T47D (cell line): ENCODE results near the gene CYP4F12.
"Not testable (repeated sequence)": the region's sequence is repeated elsewhere in the genome, so short reads cannot be mapped to it uniquely, and the experiment has no call there.

Experiments used
- DNase-seq, 2 experiments: peaks; one replicate each; pipeline versions ENCODE4 v3.0.0 to v3.0.0-alpha.2; 2011 to 2012; ENCODE audit warnings: low read depth in 1 of 2, low spot score in 1 of 2
- JUND ChIP-seq: IDR thresholded peaks from 2 replicates; pipeline ENCODE4 v1.6.1; 2012; ENCODE audit warnings: low read depth
- in situ Hi-C: cut with HindIII; loops from 2 replicates; pipeline ENCODE4 v1.10.0; 2016; ENCODE audit warnings: low sequenced_read_pairs, low pct_unique_long_range_greater_than_20kb

CYP4F12 gene

GRCh38 chr19:15663247-15663646 is 9.6 kb upstream of the CYP4F12 start:
- in situ Hi-C loops = no loop called here
- no peak for DNase-seq
- TF ChIP-seq JUND = no peak

- DNase-seq = no peak
- in situ Hi-C loops = no loop called here
- no peak for TF ChIP-seq JUND
These were observed 6.7 kb upstream of the CYP4F12 start for GRCh38 chr19:15666186-15666585.

DNA sequence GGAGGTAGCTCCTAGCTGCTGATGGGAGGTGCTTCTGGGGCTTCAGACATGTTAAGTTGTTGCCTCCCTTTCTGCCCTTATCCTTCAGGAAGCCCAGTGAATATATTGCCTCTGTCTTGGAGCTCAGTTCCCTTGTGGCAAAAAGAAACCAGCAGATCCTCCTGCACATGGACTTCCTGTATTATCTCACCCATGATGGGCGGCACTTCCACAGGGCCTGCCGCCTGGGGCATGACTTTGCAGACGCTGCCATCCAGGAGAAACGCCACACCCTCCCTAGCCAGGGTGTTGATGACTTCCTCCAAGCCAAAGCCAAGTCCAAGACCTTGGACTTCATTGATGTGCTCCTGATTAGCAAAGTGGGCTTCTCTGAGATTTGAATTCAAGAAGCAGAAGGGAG is 6.0 kb upstream of the CYP4F12 start:
- DNase-seq = no peak
- no peak for TF ChIP-seq JUND
- in situ Hi-C loops = no loop called here

DNA sequence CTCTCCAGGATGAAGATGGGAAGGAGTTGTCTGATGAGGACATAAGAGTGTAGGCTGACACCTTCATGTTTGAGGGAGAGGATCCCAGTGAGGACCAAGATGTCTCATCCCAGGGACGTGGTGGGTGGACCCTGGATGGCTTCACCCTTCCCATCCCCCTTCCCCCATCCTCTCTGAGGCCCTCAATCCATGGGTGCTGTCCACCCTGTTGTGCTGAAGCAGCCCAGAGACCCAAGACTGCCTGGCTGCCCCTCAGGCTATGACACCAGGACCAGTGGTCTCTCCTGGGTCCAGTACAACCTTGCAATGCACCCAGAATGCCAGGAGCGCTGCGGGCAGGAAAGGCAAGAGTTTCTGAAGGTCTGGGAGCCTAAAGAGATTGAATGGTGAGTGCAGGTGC is 3.4 kb upstream of the CYP4F12 start:
- DNase-seq = no peak
- TF ChIP-seq JUND = no peak

GRCh38 chr19:15669891-15670290 is 3.0 kb upstream of the CYP4F12 start:
- DNase-seq = no peak
- in situ Hi-C loops = no loop called here
- TF ChIP-seq JUND = no peak

More for the DNA sequence above, 3.4 kb upstream of the CYP4F12 start:
- in situ Hi-C loops = no loop called here

DNA sequence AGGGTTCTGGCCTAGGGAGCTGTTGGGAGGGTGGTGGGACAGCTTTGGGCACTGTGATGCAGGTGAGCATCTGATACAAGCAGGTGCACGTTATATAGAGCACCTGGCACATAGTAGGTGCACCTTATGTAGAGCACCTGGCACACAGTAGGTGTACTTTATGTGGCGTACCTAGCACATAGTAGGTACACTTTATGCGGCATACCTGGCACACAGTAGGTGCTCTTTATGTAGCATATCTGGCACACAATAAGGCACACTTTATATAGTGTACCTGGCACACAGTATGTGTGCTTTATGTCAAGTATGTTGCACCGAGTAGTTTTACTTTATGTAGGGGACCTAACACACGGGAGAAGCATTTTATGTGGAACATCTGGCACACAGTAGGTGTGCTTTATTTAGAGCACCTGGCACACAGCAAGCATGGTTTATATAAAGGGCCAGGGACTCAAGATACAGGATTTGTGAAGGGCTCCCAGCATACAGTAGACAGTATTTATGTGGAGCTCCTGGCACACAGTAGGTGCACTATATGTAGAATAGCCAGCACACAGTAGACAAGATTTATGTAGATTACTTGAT is 1.6 kb upstream of the CYP4F12 start:
- TF ChIP-seq JUND = no peak
- in situ Hi-C loops = no loop called here
- no peak for DNase-seq

GRCh38 chr19:15671891-15672579 is 852 bp upstream of the CYP4F12 start:
- in situ Hi-C loops = no loop called here
- TF ChIP-seq JUND = no peak
- DNase-seq = peak in 1 of 2 experiments; percentile 10

- no peak for DNase-seq
- in situ Hi-C loops = no loop called here
- TF ChIP-seq JUND = no peak
These were observed 328 bp downstream of the CYP4F12 start for GRCh38 chr19:15673176-15673654.

- no peak for DNase-seq
- no peak for TF ChIP-seq JUND
- in situ Hi-C loops = no loop called here
These were observed 2.7 kb downstream of the CYP4F12 start for GRCh38 chr19:15675560-15675959.

- no peak for DNase-seq
- no peak for TF ChIP-seq JUND
- in situ Hi-C loops = no loop called here
These were observed 6.2 kb downstream of the CYP4F12 start for GRCh38 chr19:15679089-15679488.

DNA sequence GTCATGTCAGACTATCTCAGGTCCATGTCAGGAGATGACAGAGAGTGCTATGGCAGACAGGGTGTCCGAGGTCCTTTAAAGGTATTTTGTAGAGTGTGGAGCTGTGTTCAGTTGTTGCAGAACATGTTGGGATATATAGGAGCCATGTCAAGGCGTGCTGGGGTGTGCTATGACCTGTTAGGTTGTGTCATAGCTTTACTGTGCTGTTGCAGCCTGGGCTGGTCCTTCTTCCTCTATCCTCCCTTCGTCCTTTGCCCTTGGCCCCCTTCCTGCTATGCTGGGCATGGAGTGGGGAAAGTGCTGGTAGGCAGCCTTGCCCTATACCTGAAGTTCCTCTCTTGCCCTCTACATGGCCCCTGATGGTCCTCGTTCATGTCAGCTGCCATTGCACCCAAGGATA is 7.0 kb downstream of the CYP4F12 start:
- DNase-seq, in situ Hi-C loops: not testable (repeated sequence)

- no peak for DNase-seq
- TF ChIP-seq JUND = no peak
- in situ Hi-C loops = no loop called here
These were observed 7.8 kb downstream of the CYP4F12 start for GRCh38 chr19:15680478-15681322.

DNA sequence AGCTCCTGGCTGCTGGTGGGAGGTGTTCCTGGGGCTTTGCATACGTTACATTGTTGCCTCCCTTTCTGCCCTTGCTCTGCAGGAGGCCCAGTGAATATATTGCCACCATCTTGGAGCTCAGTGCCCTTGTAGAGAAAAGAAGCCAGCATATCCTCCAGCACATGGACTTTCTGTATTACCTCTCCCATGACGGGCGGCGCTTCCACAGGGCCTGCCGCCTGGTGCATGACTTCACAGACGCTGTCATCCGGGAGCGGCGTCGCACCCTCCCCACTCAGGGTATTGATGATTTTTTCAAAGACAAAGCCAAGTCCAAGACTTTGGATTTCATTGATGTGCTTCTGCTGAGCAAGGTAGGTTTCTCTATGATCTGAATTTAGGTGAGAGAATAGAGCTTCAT is 10.5 kb downstream of the CYP4F12 start:
- DNase-seq = no peak
- in situ Hi-C loops = no loop called here
- TF ChIP-seq JUND = no peak
